GM23338 (cell line): ENCODE measurements around the gene RRAD. TPM values are rescaled to one million over a fixed set of nuclear protein-coding genes. Genes with fewer than 3 reads are reported as not detected.

ENCODE experiments used
- ATAC-seq: fragments of 200-7000 bp; cut with Tn5 transposase; 3 replicates; pipeline ENCODE4 v1.9.1; 2020
- DNase-seq: peaks from one replicate; pipeline ENCODE4 v3.0.0-alpha.2; 2015; ENCODE audit warnings: low spot score
- H2AFZ ChIP-seq: fragments of 200-600 bp; sonication (generic); 2 replicates; pipeline ENCODE4 v1.8.0; 2016; ENCODE audit warnings: antibody characterized with exemption, mild to moderate bottlenecking, moderate library complexity
- H3F3A ChIP-seq: fragments of 200-600 bp; sonication (generic); replicated peaks from 2 replicates; pipeline ENCODE4 v1.8.0; 2017; ENCODE audit warnings: antibody characterized with exemption, mixed run types, low read depth
- H3K27ac ChIP-seq: fragments of 200-600 bp; sonication (generic); 2 replicates; pipeline ENCODE4 v1.6.1; 2016; ENCODE audit warnings: low read depth
- H3K27me3 ChIP-seq: fragments of 200-600 bp; sonication (generic); 2 replicates; pipeline ENCODE4 v1.8.0; 2016; ENCODE audit warnings: mild to moderate bottlenecking, mixed run types, moderate library complexity; ENCODE audit not compliant: insufficient read depth
- H3K36me3 ChIP-seq: fragments of 200-600 bp; sonication (generic); 2 replicates; pipeline ENCODE4 v1.8.0; 2016; ENCODE audit warnings: mild to moderate bottlenecking; ENCODE audit not compliant: insufficient read depth
- H3K4me1 ChIP-seq: fragments of 200-600 bp; sonication (generic); 2 replicates; pipeline ENCODE4 v1.8.0; 2016; ENCODE audit warnings: mild to moderate bottlenecking, moderate library complexity; ENCODE audit not compliant: insufficient read depth
- H3K4me2 ChIP-seq: fragments of 200-600 bp; sonication (generic); 2 replicates; pipeline ENCODE4 v1.7.1; 2017; ENCODE audit warnings: mixed run types
- H3K4me3 ChIP-seq: fragments of 200-600 bp; sonication (generic); 2 replicates; pipeline ENCODE4 v1.6.1; 2016; ENCODE audit warnings: mixed run types
- H3K79me2 ChIP-seq: fragments of 200-600 bp; sonication (generic); replicated peaks from 2 replicates; pipeline ENCODE4 v1.8.0; 2017; ENCODE audit warnings: mild to moderate bottlenecking; ENCODE audit not compliant: insufficient read depth
- H3K9me2 ChIP-seq: fragments of 200-600 bp; sonication (generic); 2 replicates; pipeline ENCODE4 v1.8.0; 2017; ENCODE audit not compliant: insufficient read depth
- H4K20me1 ChIP-seq: fragments of 200-600 bp; sonication (generic); replicated peaks from 2 replicates; pipeline ENCODE4 v1.8.0; 2017; ENCODE audit warnings: mild to moderate bottlenecking; ENCODE audit not compliant: insufficient read depth
- H3K27ac Mint-ChIP-seq: 2 replicates; pipeline ENCODE4 v1.8.0; 2020; ENCODE audit warnings: inconsistent platforms, mild to moderate bottlenecking, moderate library complexity, mixed read lengths
- H3K27me3 Mint-ChIP-seq: 3 replicates; pipeline ENCODE4 v1.8.0; 2022; ENCODE audit warnings: low read depth, mild to moderate bottlenecking, moderate library complexity, mixed read lengths, inconsistent platforms; ENCODE audit not compliant: insufficient read depth, poor library complexity
- H3K36me3 Mint-ChIP-seq: 3 replicates; pipeline ENCODE4 v1.8.0; 2021; ENCODE audit warnings: low read depth, mild to moderate bottlenecking, inconsistent platforms, moderate library complexity, mixed read lengths
- H3K4me1 Mint-ChIP-seq: 3 replicates; pipeline ENCODE4 v1.8.0; 2020; ENCODE audit warnings: mild to moderate bottlenecking, inconsistent platforms, mixed read lengths
- H3K4me3 Mint-ChIP-seq: 3 replicates; pipeline ENCODE4 v1.8.0; 2021; ENCODE audit warnings: moderate library complexity, mild to moderate bottlenecking, inconsistent platforms, mixed read lengths
- H3K9me3 Mint-ChIP-seq: 3 replicates; pipeline ENCODE4 v1.8.0; 2020; ENCODE audit warnings: moderate library complexity, mild to moderate bottlenecking, inconsistent platforms, mixed read lengths
- CTCF ChIP-seq, 2 experiments: fragments of 200-600 bp in 1 of 2; sonication (generic) in 1 of 2; conservative IDR thresholded peaks; 2 replicates each; pipeline versions ENCODE4 v1.5.1 to v1.6.1; 2016 to 2017; ENCODE audit warnings: antibody characterized with exemption in 2 of 2, low read depth in 2 of 2, mild to moderate bottlenecking in 2 of 2, moderate library complexity in 1 of 2
- JUNB ChIP-seq: IDR thresholded peaks from one replicate; pipeline ENCODE4 v1.6.1; 2016; ENCODE audit warnings: antibody characterized with exemption; ENCODE audit not compliant: unreplicated experiment
- ZNF331 ChIP-seq: fragments of 250-450 bp; sonication (Bioruptor Pico); IDR thresholded peaks from 2 replicates; pipeline ENCODE4 v1.5.0; 2020; ENCODE audit warnings: low read depth, mild to moderate bottlenecking, moderate library complexity
- polyA plus RNA-seq: library from polyadenylated mRNA; unstranded; fragments of >200 nt; fragmentation: Nextera tagmentation; extraction: Ambion mirVana; gene quantifications from 2 replicates; pipeline ENCODE4 v1.2.1, GENCODE V29; 2016
- total RNA-seq: library from RNA; depleted of rRNA; stranded (reverse); fragments of >200 nt; shearing (Covaris generic); gene quantifications from 2 replicates; pipeline ENCODE4 v1.2.3, GENCODE V29; 2014
- TF ChIP-seq, protein P1 (sequence below): fragments of 250-450 bp; sonication (Bioruptor Pico); IDR thresholded peaks from 2 replicates; pipeline ENCODE4 v1.5.0; 2020; ENCODE audit warnings: mild to moderate bottlenecking, moderate library complexity

Gene RRAD
- total and polyA plus RNA-seq, 2 experiments from 2014 or later = 0.18 TPM; not detected in 1

DNA sequence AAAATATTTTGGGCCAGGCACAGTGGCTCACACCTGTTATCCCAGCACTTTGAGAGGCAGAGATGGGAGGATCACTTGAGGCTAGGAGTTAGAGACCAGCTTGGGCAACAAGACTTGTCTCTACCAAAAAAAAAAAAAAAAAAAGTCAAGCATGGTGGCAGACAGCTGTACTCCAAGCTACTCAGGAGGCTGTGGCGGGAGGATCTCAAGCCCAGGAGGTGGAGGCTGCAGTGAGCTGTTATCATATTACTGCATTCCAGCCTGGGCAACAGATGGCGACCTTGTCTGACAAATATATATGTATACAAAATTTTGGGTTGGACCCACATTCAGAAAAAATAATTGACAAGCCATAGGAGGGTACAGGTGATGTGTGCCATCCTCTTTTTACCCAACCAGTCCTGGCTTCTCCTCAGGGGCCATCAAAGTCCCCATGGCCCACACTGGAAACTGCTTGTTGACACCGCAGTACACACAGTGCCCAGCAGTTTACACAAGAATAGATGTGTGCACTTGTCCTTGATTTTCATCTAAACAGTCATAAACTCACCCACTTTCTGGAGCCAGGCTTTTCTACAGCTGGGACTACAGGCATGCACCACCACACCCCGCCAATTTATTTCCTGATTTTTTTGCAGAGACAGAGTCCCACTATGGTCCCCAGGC is 11.7 kb upstream of the RRAD start:
- H2AFZ ChIP-seq = no peak overlapping the region
- H3K4me1 ChIP-seq = peaks cover 8% of the 10 kb centered on the region
- H3K9me2 ChIP-seq = no peaks in the 10 kb centered on the region
- H3K4me2 ChIP-seq = no peak overlapping the region
- TF ChIP-seq CTCF (conservative IDR thresholded peaks at IDR 0.05; ENCODE audit: low read depth in 2 of 2) = no peak
- TF ChIP-seq JUNB = no peak
- TF ChIP-seq, protein P1, sequence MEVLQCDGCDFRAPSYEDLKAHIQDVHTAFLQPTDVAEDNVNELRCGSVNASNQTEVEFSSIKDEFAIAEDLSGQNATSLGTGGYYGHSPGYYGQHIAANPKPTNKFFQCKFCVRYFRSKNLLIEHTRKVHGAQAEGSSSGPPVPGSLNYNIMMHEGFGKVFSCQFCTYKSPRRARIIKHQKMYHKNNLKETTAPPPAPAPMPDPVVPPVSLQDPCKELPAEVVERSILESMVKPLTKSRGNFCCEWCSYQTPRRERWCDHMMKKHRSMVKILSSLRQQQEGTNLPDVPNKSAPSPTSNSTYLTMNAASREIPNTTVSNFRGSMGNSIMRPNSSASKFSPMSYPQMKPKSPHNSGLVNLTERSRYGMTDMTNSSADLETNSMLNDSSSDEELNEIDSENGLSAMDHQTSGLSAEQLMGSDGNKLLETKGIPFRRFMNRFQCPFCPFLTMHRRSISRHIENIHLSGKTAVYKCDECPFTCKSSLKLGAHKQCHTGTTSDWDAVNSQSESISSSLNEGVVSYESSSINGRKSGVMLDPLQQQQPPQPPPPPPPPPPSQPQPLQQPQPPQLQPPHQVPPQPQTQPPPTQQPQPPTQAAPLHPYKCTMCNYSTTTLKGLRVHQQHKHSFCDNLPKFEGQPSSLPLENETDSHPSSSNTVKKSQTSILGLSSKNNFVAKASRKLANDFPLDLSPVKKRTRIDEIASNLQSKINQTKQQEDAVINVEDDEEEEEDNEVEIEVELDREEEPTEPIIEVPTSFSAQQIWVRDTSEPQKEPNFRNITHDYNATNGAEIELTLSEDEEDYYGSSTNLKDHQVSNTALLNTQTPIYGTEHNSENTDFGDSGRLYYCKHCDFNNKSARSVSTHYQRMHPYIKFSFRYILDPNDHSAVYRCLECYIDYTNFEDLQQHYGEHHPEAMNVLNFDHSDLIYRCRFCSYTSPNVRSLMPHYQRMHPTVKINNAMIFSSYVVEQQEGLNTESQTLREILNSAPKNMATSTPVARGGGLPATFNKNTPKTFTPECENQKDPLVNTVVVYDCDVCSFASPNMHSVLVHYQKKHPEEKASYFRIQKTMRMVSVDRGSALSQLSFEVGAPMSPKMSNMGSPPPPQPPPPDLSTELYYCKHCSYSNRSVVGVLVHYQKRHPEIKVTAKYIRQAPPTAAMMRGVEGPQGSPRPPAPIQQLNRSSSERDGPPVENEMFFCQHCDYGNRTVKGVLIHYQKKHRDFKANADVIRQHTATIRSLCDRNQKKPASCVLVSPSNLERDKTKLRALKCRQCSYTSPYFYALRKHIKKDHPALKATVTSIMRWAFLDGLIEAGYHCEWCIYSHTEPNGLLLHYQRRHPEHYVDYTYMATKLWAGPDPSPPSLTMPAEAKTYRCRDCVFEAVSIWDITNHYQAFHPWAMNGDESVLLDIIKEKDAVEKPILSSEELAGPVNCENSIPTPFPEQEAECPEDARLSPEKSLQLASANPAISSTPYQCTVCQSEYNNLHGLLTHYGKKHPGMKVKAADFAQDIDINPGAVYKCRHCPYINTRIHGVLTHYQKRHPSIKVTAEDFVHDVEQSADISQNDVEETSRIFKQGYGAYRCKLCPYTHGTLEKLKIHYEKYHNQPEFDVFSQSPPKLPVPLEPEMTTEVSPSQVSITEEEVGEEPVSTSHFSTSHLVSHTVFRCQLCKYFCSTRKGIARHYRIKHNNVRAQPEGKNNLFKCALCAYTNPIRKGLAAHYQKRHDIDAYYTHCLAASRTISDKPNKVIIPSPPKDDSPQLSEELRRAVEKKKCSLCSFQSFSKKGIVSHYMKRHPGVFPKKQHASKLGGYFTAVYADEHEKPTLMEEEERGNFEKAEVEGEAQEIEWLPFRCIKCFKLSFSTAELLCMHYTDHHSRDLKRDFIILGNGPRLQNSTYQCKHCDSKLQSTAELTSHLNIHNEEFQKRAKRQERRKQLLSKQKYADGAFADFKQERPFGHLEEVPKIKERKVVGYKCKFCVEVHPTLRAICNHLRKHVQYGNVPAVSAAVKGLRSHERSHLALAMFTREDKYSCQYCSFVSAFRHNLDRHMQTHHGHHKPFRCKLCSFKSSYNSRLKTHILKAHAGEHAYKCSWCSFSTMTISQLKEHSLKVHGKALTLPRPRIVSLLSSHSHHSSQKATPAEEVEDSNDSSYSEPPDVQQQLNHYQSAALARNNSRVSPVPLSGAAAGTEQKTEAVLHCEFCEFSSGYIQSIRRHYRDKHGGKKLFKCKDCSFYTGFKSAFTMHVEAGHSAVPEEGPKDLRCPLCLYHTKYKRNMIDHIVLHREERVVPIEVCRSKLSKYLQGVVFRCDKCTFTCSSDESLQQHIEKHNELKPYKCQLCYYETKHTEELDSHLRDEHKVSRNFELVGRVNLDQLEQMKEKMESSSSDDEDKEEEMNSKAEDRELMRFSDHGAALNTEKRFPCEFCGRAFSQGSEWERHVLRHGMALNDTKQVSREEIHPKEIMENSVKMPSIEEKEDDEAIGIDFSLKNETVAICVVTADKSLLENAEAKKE = no peak
- TF ChIP-seq ZNF331 (CRISPR knock-in tag) = no peak
- H3K27ac Mint-ChIP-seq = no peak overlapping the region
- peaks cover 3% of the 10 kb centered on the region; the same call in 1 of the 2 replicates for H3K79me2 ChIP-seq
- H3K36me3 ChIP-seq = no peaks in the 10 kb centered on the region
- peaks cover 15% of the 10 kb centered on the region for H3K36me3 Mint-ChIP-seq
- peaks cover 34% of the 10 kb centered on the region for H3K27me3 Mint-ChIP-seq
- no peak for DNase-seq
- ATAC-seq = no peak
- no peak overlapping the region for H3K27ac ChIP-seq
- H3K4me1 Mint-ChIP-seq = peaks cover 12% of the 10 kb centered on the region
- peaks cover 27% of the 10 kb centered on the region for H3K27me3 ChIP-seq
- 0 out of 2 replicates have a peak, but pooled peaks cover 6% of the 10 kb centered on the region for H3F3A ChIP-seq
- no peak overlapping the region for H3K4me3 ChIP-seq
- peaks cover 10% of the 10 kb centered on the region for H4K20me1 ChIP-seq
- peak overlapping the region; percentile 28; the same call in 1 of the 3 replicates for H3K4me3 Mint-ChIP-seq
- H3K9me3 Mint-ChIP-seq = no peaks in the 10 kb centered on the region
